Mononuclear cell (primary cell): ENCODE data around the gene PRDX3. TPM values are rescaled to one million over a fixed set of nuclear protein-coding genes. Genes with fewer than 3 reads are reported as not detected.

Experiments used
- H3K27me3 ChIP-seq: 2 replicates; pipeline ENCODE4 v1.6.0; 2011; ENCODE audit warnings: low read length, control low read depth; ENCODE audit not compliant: insufficient read depth
- H3K4me1 ChIP-seq: 2 replicates; pipeline ENCODE4 v1.5.1; 2011; ENCODE audit warnings: mild to moderate bottlenecking, low read length, control low read depth; ENCODE audit not compliant: insufficient read depth
- H3K4me3 ChIP-seq: 2 replicates; pipeline ENCODE4 v1.5.1; 2011; ENCODE audit warnings: mild to moderate bottlenecking, low read length, moderate library complexity
- H3K9me3 ChIP-seq: 2 replicates; pipeline ENCODE4 v1.5.1; 2011; ENCODE audit warnings: low read depth, mild to moderate bottlenecking, control low read depth, low read length
- total RNA-seq: library from RNA; depleted of rRNA; stranded (reverse); fragments of >200 nt; gene quantifications from one replicate; pipeline ENCODE4 v1.2.3, GENCODE V29; 2012

The PRDX3 gene
- 28.8 TPM for total RNA-seq

GRCh38 chr10:119178372-119179119 is at the start of gene PRDX3:
PRDX3 (minus strand) TSS chr10:119178812; CDS start chr10:119178790, 22 bp downstream.
- H3K27me3 ChIP-seq: no peaks in the 10 kb centered on the region
- H3K4me1 ChIP-seq: peaks cover 25% of the 10 kb centered on the region
- no peaks in the 10 kb centered on the region for H3K9me3 ChIP-seq
- peak within 1 kb of the TSS; percentile 97 for H3K4me3 ChIP-seq

DNA sequence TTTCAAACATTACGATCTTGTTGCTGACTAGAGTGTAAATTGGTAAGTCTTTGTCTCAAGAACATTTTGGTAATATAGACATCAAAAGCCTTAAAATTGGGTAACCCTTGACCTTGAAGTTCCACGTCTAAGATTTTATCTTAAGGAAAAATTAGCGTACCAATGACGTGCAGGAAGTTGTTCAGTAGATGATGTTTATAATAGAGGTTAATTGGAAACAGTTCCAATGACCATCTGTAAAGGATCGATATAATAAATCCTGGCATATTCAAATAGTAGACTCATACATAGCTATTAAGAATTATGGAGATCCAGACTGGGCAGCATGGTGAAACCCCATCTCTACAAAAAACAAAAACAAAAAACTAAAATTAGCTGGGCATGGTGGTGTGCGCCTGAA is 49.2 kb upstream of the PRDX3 start:
- no peaks in the 10 kb centered on the region for H3K27me3 ChIP-seq
- no peaks in the 10 kb centered on the region for H3K4me1 ChIP-seq
- H3K9me3 ChIP-seq: no peaks in the 10 kb centered on the region
- no peak overlapping the region for H3K4me3 ChIP-seq

- Histone ChIP-seq H3K9me3 (no peaks in the 10 kb centered on the region), H3K4me3 (no peak overlapping the region), H3K4me1 (no peaks in the 10 kb centered on the region), H3K27me3 (no peaks in the 10 kb centered on the region)
These were observed 46.6 kb upstream of the PRDX3 start for GRCh38 chr10:119225083-119225658.

DNA sequence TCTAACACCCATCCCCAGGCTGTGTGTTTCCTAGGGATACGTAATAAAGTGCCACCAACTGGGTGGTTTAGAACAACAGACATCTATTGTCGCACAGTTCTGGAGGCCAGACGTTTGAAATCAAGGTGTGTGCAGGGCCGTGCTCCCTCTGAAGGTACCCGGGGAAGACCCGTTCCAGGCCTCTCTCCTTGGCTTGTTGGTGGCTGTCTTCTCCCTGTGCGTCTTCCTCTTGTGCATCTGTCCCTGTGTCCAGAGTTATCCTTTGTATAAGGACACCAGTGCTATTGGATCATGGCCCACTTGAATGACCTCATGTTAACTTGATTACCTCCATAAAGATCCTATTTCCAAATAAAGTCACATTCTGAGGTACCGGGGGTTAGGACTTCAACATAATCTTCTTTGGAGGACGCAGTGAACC is 44.4 kb upstream of the PRDX3 start:
- Histone ChIP-seq H3K4me3 (no peak overlapping the region), H3K4me1 (peaks cover 2% of the 10 kb centered on the region), H3K9me3 (no peaks in the 10 kb centered on the region), H3K27me3 (no peaks in the 10 kb centered on the region)

- Histone ChIP-seq H3K27me3 (no peaks in the 10 kb centered on the region), H3K9me3 (no peaks in the 10 kb centered on the region), H3K4me1 (peaks cover 6% of the 10 kb centered on the region), H3K4me3 (no peak overlapping the region)
These were observed 43.9 kb upstream of the PRDX3 start for GRCh38 chr10:119222537-119222936.

GRCh38 chr10:119221666-119222065 is 43.1 kb upstream of the PRDX3 start:
- Histone ChIP-seq H3K4me3 (no peak overlapping the region), H3K4me1 (peaks cover 8% of the 10 kb centered on the region), H3K9me3 (no peaks in the 10 kb centered on the region), H3K27me3 (no peaks in the 10 kb centered on the region)

DNA sequence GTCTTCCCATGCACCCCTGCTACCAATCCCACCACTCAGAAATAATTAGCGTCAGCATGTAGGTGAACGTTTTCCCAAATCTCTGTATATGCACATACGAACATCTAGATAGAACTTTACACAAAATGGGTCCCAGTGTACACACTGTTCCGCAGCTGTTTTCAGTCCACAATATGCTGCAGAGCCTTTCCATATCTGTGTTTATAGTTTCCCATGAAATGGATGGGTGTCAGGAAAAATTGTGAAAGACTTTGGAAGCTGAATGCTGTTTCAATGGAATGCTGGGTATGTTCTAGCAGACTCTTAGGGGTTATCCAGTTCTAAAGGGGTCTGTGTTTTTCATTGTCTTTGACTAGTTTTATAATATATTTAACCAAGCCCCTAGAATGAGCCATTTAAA is 42.6 kb upstream of the PRDX3 start:
- no peaks in the 10 kb centered on the region for H3K27me3 ChIP-seq
- no peak overlapping the region for H3K4me3 ChIP-seq
- H3K9me3 ChIP-seq: no peaks in the 10 kb centered on the region
- H3K4me1 ChIP-seq: peaks cover 10% of the 10 kb centered on the region

DNA sequence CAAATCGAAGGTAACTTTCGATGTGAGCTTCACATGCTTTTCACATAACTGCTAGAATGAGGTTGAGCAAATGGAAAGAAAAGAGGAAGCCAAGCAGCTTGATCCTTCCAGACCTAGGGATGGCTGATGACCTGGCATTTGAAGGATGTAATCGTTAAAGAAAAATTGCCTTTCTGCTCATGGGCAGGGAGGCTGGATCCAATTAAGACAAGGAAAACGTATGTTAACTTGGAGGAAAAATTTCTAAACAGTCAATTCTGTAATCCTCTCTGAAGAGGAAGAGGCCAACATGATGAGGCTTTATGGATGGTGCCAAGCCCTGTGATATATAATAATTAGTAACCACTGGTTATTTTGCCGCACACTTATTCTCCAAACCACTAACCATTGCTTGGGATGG is 41.3 kb upstream of the PRDX3 start:
- H3K9me3 ChIP-seq: no peaks in the 10 kb centered on the region
- no peaks in the 10 kb centered on the region for H3K27me3 ChIP-seq
- H3K4me1 ChIP-seq: peaks cover 21% of the 10 kb centered on the region

GRCh38 chr10:119217991-119218490 is 39.4 kb upstream of the PRDX3 start:
- Histone ChIP-seq H3K4me1 (peaks cover 36% of the 10 kb centered on the region), H3K4me3 (no peak overlapping the region), H3K9me3 (no peaks in the 10 kb centered on the region), H3K27me3 (no peaks in the 10 kb centered on the region)

More for the DNA sequence above, 41.3 kb upstream of the PRDX3 start:
- H3K4me3 ChIP-seq: no peak overlapping the region

DNA sequence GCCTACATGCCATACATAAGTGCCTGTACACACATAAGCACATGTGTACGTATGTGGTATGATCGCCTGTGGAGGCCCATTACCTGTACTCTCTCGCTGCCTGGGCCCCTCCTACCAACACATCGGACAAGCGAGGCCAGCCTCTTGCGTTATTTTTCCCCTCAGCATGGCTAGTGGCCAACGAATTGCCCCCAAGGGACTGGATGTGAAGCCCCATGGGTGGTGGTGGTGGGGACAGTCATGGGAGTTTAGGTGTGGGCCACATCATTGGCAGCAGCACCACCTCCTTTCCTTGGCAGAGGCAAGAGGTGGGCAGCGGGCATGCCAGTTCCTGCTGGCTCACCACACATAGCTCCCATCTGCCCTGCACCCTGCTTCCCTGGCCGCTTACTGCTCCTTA is 38.8 kb upstream of the PRDX3 start:
- no peaks in the 10 kb centered on the region for H3K27me3 ChIP-seq
- H3K4me3 ChIP-seq: no peak overlapping the region
- H3K9me3 ChIP-seq: no peaks in the 10 kb centered on the region
- peaks cover 42% of the 10 kb centered on the region for H3K4me1 ChIP-seq

DNA sequence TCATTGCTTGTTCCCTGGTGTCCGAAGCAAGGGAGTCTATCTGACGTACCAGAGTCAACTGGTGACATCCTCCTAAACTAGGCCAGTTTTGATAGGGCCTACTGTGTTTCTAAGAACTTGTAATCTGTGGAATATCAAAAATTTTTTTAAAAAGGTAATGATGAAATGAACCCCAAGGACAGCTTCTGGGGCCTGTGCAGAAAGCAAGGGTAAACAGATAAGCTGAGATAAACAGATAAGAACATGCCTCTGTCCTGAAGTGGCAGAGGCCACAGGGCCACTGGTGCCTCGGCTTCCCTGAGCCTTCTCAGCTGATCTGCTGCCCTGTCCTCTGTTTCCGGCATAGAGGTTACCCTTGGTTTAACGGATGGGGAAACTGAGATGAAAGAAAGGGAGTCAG is 37.5 kb upstream of the PRDX3 start:
- Histone ChIP-seq H3K4me3 (no peak overlapping the region), H3K4me1 (peaks cover 52% of the 10 kb centered on the region), H3K9me3 (no peaks in the 10 kb centered on the region), H3K27me3 (no peaks in the 10 kb centered on the region)

DNA sequence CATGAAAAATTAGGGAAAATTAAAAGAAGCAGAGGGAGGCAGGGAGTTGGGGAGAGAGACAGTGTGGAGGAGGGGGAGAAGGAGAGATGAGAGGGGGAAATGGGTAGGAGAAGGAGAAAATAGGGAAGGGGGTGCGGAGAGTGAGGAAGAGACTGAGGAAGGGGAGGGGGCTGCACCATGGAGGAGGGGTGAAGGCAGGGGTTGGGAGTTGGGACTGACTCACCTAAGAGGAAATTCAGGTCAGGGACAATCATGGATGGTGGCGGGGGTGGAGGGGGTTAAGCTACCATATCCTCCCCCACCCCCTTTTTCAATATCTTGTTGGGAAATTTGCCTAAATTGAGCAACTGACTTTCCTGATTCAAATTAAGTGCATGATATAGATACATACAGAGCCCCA is 36.8 kb upstream of the PRDX3 start:
- H3K27me3 ChIP-seq: no peaks in the 10 kb centered on the region
- H3K4me1 ChIP-seq: peaks cover 52% of the 10 kb centered on the region

GRCh38 chr10:119211625-119212441 is 33.2 kb upstream of the PRDX3 start:
- peaks cover 65% of the 10 kb centered on the region for H3K4me1 ChIP-seq
- H3K27me3 ChIP-seq: no peaks in the 10 kb centered on the region
- no peak overlapping the region for H3K4me3 ChIP-seq
- H3K9me3 ChIP-seq: no peaks in the 10 kb centered on the region

More for the DNA sequence above, 36.8 kb upstream of the PRDX3 start:
- Histone ChIP-seq H3K9me3 (no peaks in the 10 kb centered on the region), H3K4me3 (no peak overlapping the region)

DNA sequence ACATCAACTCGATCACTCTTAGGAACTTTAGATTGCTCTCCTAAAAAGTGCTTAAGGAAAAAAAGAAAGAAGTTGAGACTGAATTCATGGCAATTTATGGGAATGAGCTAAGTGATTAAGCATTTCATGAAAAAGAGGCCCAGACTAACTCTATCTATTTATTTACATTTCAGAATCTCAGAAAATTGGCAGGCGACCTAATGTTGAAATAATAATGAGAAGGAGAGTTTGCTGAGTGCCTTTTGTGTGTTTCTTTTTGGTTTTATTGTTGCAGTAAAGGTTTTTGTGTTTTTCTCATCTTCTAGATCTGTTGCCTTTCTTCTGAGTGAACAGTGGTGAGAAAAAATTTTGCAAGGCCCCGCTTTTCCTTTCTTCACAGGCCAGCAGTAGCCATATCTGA is 32.6 kb upstream of the PRDX3 start:
- Histone ChIP-seq H3K27me3 (no peaks in the 10 kb centered on the region), H3K4me3 (no peak overlapping the region), H3K9me3 (no peaks in the 10 kb centered on the region), H3K4me1 (peaks cover 69% of the 10 kb centered on the region)

DNA sequence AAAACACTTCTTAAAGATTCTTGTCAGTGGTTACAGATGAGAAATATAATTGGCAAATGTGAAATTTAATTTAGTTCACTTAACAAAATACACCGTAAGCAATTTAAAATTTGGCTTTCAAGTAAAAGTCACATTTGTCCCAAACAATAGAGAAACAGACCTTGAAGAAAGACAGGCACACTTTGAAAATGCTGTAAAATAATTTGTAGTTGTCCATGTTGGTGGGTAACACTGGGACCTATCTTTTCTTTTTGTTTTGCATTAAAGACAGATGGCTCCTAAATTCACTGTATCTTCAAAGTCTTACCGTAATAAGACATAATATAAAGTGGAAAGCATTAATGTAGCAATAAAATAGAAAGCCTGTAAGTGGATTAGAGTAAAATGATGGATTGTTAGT is 32.0 kb upstream of the PRDX3 start:
- no peaks in the 10 kb centered on the region for H3K27me3 ChIP-seq
- H3K4me1 ChIP-seq: peaks cover 69% of the 10 kb centered on the region
- no peaks in the 10 kb centered on the region for H3K9me3 ChIP-seq
- no peak overlapping the region for H3K4me3 ChIP-seq
